GM19193 (cell line): ENCODE measurements around the gene PTGIR.

Experiments used
- POLR2A ChIP-seq: IDR thresholded peaks from 4 replicates; pipeline ENCODE4 v1.6.1; 2011; ENCODE audit not compliant: insufficient read depth, insufficient read length; ENCODE audit errors: extremely low read depth

PTGIR gene

GRCh38 chr19:46571495-46571894, 53.4 kb downstream of the PTGIR start:
- no peak for TF ChIP-seq POLR2A
